KOPT-K1 (cell line): ENCODE data around the gene NRXN3.

ENCODE experiments used
- H3K27ac ChIP-seq: fragments of 200-600 bp; sonication (generic); 2 replicates; pipeline ENCODE4 v1.5.1; 2016; ENCODE audit warnings: antibody characterized with exemption, mild to moderate bottlenecking, low read depth, low read length; ENCODE audit not compliant: poor library complexity, severe bottlenecking
- H3K36me3 ChIP-seq: fragments of 200-600 bp; sonication (generic); 2 replicates; pipeline ENCODE4 v1.5.1; 2017; ENCODE audit warnings: antibody characterized with exemption, mild to moderate bottlenecking, low read length, moderate library complexity; ENCODE audit not compliant: insufficient read depth
- H3K9me3 ChIP-seq: fragments of 200-600 bp; sonication (generic); 2 replicates; pipeline ENCODE4 v1.5.1; 2017; ENCODE audit warnings: antibody characterized with exemption, low read length, mild to moderate bottlenecking; ENCODE audit not compliant: insufficient read depth, poor library complexity, severe bottlenecking

The NRXN3 gene

GRCh38 chr14:79639613-79640012 is 1469.4 kb downstream of the NRXN3 start:
- no peak overlapping the region for H3K27ac ChIP-seq
- H3K9me3 ChIP-seq = no peaks in the 10 kb centered on the region

GRCh38 chr14:79641371-79641770 is 1471.2 kb downstream of the NRXN3 start:
- Histone ChIP-seq H3K27ac (no peak overlapping the region), H3K36me3 (no peaks in the 10 kb centered on the region), H3K9me3 (no peaks in the 10 kb centered on the region)

More at GRCh38 chr14:79639613-79640012, 1469.4 kb downstream of the NRXN3 start:
- H3K36me3 ChIP-seq = no peaks in the 10 kb centered on the region

DNA sequence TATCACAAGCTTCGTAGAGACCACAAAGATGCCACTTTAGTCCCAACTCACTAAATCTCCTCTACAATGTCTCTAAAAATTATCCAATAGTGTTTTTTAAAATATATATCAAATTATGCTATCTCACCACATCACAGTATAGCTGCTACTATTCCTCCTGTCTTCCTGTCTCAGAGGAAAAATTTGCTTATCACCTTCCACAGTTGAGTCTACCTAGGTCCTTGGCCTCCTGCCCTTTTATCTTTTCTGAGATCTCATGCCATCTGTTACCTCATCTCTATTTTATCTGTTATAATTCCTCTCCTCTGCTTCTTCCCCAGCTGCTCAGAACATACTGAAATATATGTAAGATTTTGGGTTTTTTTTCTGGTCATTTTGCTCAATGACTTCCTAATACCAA is 1473.0 kb downstream of the NRXN3 start:
- peak overlapping the region; percentile 42 for H3K27ac ChIP-seq

DNA sequence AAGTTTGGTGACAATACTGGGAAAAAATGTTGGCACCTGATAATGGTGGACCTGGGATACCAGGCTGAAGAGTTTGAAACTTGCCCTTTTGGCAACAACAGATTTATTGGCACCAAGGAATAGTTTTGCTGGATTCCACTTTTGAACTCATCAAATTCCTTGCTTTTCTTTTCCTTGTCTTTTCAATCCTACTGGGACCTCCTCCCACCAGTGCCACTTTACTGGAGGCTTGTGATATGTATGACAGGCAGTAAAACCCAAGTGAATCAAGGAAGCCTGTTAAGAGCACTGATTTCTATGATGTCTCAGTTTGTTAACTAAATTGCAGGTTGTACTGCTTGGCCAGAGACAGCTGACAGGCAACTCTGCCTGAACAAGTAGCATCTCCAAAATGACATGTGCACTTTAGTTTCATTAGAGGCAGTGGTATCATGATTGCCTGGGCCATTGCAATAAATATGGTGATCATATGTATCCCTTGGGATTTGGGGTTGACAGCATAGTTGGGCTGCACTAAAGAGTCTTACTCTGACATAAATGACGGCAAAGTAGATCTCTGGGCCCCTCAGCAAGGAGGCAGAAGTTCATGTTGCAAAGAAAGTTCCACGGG is 1475.7 kb downstream of the NRXN3 start:
- H3K27ac ChIP-seq = no peak overlapping the region
- H3K36me3 ChIP-seq = no peaks in the 10 kb centered on the region
- H3K9me3 ChIP-seq = no peaks in the 10 kb centered on the region

More for the DNA sequence above, 1473.0 kb downstream of the NRXN3 start:
- Histone ChIP-seq H3K9me3 (no peaks in the 10 kb centered on the region), H3K36me3 (no peaks in the 10 kb centered on the region)

DNA sequence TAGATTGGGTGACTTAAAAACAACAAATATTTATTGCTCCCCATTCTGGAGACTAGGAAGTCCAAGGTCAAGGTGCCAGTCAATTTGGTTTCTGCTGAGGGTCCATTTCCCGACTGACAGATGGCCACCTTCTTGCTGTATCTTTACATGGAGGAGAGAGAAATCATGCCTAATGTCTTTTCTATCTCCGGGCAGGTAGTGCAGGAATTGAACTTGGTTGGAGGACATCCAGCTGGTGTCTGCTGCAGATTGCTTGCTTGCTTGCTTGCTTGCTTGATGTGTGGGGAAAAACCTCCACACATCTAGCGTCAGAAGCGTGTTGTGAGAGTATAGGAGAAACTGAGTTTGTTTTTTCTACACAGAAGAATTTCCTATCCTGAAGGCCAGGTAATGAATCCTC is 1479.7 kb downstream of the NRXN3 start:
- Histone ChIP-seq H3K36me3 (no peaks in the 10 kb centered on the region), H3K27ac (no peak overlapping the region), H3K9me3 (no peaks in the 10 kb centered on the region)

DNA sequence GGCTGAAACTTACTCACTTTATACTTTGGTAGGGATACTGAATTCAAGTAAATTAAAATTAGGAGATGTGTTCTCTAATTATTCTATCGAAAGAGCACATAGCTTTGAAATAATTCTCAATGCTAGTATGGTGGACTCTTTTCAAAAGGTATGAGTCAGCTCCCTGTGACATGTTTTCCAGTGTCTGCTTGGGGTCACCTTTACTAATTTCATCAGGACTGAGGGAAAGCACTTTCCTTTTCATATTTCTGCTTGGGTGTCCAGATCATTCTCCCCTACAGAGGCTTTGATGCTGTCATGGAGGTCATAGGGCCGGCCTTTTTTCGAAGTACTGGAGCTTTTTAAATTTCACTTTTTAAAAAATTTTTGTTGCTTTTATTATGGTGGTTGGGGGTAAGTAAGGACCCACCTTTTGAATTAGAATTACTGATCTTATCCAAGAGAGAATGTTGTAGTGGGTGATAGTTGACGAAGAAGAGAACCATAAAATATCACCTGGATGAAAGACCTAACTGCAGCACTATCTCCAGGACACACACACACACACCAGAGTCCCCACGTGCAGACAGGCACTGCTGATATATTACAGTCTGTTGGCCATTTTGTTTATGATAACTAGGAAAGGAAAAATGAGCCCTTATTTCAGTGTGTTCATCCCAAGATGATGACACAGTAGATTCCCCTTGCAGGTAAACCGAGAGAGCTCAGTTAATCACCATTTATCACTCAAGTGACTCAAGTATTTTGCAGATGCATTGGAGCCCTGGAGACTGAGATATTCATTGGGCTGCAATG is 1482.5 kb downstream of the NRXN3 start:
- Histone ChIP-seq H3K36me3 (no peaks in the 10 kb centered on the region), H3K9me3 (no peaks in the 10 kb centered on the region), H3K27ac (no peak overlapping the region)

DNA sequence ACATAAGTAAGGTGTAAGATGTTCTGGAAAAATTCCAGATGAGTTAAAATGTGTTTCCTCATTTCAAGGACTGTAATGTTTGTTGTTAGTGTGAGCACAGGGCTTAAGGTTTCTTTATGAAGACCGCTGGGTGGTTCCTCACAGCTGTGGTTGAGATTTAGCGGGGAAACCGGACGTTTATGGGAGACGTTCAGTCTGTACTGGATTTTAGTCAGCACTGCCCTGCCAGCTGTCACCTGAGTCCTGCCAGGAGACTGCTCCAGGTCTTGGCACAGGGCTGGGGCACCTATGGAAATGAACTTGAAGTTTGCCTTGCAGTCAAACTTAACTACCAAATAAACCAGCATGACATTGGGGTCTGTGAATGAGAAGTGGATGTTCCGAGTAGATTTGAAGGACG is 1485.9 kb downstream of the NRXN3 start:
- Histone ChIP-seq H3K9me3 (no peaks in the 10 kb centered on the region), H3K36me3 (no peaks in the 10 kb centered on the region), H3K27ac (no peak overlapping the region)

DNA sequence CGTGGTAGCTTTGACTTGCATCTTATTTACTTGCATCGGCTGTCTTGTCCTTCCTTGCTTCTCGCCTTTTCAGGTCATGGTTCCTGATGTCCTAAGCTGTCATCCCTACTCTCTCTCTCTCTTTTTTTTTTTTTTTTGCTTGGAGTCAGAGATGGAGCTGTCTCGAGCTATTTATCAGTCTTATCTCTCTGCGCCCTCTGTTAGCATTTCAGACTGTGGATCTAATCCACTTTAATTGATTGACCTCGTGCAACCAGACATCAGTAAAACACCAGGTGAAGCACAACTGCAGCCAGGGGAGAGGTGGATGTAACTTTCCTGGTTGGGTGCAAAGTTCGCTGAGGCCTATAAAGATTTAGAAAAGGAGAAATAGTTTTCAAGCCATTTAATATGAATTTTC is 1486.3 kb downstream of the NRXN3 start:
- H3K36me3 ChIP-seq = no peaks in the 10 kb centered on the region
- H3K9me3 ChIP-seq = no peaks in the 10 kb centered on the region
- no peak overlapping the region for H3K27ac ChIP-seq

DNA sequence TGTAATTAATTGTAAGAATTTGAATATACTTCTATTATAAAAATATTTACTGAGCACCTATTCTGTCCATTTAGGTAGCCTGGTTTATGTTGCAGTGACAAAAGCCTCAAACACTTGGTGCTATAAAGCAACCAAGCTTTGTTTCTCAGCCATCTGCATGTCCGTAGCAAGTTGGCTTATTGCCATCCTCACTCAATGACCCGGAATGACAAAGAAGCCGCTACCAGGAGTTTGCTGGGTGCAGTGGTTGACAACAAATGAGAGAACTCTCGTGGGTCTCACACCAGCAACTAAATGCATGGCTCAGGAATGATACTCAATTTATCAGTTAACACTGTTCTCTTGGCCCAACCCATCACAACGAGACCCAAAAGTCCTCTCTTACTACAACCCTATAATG is 1488.0 kb downstream of the NRXN3 start:
- Histone ChIP-seq H3K36me3 (no peaks in the 10 kb centered on the region), H3K9me3 (no peaks in the 10 kb centered on the region), H3K27ac (no peak overlapping the region)

DNA sequence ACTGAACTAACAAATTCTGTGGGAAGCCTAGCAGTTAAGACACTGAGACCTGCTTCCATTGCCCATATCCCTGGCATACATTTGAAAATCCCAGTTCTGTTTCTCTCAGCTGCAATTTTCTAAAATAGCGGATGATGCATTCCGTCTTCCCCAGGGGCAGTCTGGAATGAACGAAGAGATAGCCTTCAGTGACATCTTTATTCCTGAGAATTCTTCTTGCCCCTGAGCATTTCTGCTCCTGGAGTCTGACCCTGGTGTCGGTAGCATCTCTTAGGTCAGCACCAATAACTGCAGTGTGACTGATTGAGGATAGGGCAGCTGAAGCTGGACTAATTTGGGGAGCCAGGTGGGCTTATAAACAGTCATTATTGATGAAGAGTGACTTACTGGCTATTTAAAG is 1488.6 kb downstream of the NRXN3 start:
- no peak overlapping the region for H3K27ac ChIP-seq
- no peaks in the 10 kb centered on the region for H3K36me3 ChIP-seq
- H3K9me3 ChIP-seq = no peaks in the 10 kb centered on the region

DNA sequence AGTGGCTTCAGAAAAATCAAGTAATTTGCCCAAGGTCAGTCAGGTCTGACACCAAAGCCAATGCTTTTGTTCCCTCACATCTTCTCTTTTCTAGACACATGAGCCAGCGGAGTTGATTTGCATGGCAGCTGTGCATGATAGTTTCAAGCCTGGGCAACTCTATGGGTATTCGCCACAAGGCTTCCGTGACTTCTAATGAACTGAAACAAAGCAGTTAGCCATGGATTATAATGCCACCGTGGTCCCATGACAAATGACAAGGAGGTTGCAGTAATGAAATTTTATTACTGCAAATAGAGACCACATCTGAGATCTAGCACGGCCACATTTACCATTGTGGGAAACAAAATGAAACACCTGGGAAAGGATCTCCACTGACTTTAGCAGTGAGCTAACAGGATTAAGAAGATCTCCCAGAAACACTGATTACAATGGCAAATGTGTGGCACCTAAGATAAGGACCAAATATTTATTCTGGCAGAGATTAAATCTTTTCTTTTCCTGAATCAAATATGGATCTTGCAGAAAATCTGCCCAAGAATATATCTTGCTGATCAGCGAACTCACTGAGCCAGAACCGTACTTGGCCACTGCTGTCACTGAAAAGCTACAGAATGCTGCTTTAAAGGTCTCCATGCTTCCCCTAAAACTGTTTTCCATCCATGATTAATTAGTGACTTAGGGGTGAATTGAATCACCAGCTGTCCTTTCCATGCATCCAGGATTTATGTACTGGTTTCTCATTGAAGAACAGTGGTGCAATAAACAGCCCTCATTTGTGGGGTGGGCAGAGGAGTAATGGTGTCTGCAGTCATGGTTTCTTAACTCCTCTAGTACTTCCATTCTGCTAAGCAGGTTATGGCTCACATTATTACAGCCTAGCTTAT is 1490.1 kb downstream of the NRXN3 start:
- Histone ChIP-seq H3K27ac (no peak overlapping the region), H3K36me3 (no peaks in the 10 kb centered on the region), H3K9me3 (no peaks in the 10 kb centered on the region)

DNA sequence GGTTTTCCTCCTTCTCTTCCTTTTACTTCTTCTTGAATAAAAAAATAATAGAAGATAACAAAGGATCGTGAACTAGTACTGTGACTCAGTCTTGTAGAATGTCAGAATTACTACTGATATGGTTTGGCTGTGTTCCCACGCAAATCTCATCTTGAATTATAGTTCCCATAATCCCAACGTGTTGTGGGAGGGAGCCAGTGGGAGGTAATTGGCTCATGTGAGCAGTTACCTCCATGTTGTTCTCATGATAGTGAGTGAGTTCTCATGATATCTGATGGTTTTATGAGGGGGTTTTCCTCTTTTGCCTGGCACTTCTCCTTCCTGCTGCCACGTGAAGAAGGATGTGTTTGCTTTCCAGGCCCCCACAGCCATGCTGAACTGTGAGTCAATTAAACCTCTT is 1491.6 kb downstream of the NRXN3 start:
- H3K27ac ChIP-seq = no peak overlapping the region
- H3K36me3 ChIP-seq = no peaks in the 10 kb centered on the region
- H3K9me3 ChIP-seq = no peaks in the 10 kb centered on the region

- no peaks in the 10 kb centered on the region for H3K36me3 ChIP-seq
- H3K9me3 ChIP-seq = no peaks in the 10 kb centered on the region
- H3K27ac ChIP-seq = no peak overlapping the region
Measured at GRCh38 chr14:79663453-79663852, 1493.3 kb downstream of the NRXN3 start.

GRCh38 chr14:79665556-79665955 is 1495.4 kb downstream of the NRXN3 start:
- H3K9me3 ChIP-seq = no peaks in the 10 kb centered on the region
- no peaks in the 10 kb centered on the region for H3K36me3 ChIP-seq
- no peak overlapping the region for H3K27ac ChIP-seq

DNA sequence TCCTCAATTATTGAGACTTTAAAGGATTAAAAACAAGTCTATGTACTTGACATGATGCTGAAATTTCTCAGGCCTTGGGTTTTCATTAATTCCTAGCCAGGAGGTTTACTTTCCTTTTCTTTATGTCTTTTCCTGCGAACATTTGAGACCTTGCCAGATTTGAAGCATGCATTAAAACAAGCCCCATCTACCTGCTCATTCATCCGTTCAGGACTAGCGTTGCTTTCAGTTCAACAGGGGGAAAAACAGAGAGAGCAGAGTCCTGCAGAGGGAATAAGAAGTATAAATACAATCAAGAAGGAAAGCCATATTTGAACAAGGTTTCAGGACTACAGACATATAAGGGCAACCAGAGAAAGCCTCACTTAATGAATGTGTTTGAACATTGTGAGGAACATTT is 1498.8 kb downstream of the NRXN3 start:
- Histone ChIP-seq H3K36me3 (no peaks in the 10 kb centered on the region), H3K9me3 (no peaks in the 10 kb centered on the region), H3K27ac (no peak overlapping the region)
